HG03342 (cell line): ENCODE data around the gene GNAO1.
"Not testable (repeated sequence)": the region's sequence is repeated elsewhere in the genome, so short reads cannot be mapped to it uniquely, and the experiment has no call there.

ENCODE experiments used
- ATAC-seq: cut with Tn5 transposase; IDR thresholded peaks from one replicate; pipeline ENCODE4 v1.9.1; 2021; ENCODE audit warnings: mild to moderate bottlenecking, moderate library complexity; ENCODE audit not compliant: unreplicated experiment

The GNAO1 gene

DNA sequence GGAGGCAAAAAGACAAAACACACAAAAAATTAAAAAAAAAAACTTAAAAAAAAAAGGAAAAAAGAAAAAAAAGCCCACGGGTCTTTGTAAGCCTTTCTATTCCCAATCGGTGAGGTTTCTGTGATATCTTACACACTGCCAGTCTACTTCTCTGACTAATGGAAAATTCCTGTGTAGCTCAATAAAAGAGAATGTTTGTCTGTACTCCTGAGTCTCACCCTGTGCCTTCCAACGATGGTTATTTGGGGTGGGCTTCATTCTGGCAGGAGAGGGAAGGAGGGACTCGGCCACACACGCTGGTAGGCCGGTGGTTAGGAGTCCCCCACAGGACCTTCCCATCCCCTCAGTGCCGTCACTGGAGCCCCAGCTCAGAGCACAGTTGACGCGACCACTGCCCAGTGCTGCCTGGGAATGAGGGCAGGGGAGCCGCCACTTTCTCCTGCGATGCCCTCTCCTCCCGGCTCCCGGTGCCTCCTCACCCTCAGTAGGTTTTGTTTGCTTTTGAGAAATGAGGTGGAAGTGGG is 166.0 kb downstream of the GNAO1 start:
- no peak for ATAC-seq

DNA sequence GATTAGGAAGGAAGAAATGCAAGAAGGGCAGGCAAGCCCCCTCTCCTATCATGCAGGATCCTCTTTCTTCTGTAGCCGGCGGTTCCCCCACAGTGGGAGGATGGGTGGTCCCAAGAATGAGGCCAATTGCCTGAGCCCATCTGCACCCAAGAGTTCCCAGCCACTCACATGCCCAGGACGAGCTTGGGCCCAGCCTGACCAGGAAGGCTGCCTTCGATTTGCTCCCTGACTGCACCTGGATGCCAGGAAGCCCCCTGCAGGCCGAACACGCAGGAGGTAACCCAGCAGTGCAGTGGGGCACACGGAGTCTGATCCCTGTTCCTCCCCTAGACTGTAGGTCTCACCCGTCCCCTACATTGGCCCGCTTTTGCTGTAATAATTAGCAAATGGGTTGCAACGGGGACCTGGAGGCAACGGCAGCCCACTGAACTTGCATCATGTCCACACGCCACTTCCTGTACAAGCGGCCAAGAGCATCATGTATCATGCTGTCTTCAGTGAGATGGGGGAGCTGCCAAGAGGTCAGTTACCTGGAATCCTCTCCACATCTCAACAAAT is 166.6 kb downstream of the GNAO1 start:
- no peak for ATAC-seq

DNA sequence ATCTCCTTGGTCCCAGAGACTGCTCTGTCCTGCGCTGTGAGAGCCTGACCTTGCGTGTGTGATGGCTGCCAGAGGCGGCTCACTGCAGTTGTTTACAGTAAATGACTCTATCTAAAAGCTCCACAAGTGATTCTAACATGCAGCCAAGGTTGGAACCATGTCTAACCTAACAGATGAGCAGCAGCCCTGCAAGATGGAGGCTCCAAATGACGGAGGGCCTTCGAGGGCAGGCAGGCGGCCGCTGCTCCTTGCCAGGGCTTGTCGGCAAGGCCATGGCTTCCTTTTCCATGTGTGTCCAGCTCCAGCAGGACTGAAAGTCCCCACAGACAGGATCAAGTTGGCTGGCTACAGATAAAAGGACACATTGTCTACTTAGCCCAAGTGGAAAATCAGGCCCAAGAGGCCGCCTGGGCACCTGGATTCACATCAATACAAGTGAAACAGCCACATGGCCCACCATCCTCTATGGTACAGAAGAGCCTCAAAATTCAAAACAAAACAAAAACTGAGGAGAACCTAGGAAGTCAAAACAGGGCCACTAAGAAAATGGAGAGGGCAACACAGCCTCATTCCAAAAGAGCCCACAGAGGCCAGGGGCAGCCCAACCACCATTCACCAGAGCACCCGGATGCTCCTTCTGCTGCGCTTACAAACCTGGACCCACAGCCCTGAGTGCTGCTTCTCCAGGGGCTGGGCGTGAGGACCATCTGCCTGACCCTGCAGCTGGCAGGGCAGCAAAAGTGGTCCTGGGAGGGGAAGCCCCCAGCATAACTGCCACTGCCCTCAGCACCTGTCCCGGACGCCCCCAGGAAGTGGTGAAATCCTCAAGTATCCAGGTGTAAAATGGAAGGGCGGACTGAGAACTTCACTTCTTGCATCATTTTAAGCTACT is 169.1 kb downstream of the GNAO1 start:
- no peak for ATAC-seq

DNA sequence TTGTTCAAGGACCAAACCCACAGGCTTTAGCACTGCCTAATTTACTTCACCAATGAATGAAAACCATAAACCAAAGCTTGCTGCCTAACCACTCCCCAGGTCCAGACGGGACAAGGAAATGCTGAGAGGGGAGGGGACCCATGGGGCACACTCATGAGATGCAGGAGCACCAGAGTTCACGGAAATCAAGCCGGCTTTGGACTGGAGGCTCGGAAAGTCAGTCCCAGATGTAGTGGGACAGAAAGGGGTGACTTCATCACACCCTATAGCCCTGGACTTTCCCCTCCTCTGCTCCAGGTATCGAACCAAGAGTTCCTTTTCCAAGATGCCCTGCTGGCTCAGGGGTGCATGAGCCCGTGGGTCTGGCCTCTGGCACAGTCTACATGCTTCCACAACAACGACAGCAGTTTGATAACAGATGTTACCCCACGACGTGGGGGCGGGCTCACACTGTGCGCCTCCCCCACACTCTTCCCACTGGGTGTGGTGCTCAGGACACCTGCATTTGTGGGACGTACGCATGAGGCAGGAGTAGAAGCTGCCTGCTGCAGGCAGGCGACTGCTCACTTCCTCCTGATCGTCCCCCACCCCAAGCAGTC is 170.9 kb downstream of the GNAO1 start:
- ATAC-seq, result no peak

DNA sequence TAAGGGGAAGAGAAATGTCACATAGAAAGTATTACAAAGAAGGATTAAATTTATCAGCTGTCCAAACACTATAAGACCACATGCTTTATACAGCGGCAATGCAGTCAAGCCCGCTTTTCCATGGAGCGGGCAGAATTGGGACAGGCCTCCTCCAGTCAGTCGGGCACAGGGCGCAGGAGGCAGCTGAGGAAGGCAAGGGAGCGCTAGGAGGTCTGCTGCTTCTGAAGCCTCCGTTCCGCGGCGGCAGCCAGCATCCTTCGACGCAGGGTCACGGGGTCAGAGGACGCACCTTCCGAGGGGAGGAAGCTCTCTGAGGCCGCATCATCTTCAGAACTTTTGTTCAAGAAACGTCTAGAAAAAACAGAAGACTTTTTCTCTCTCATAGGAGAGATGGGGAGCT is 171.4 kb downstream of the GNAO1 start:
- no peak for ATAC-seq

DNA sequence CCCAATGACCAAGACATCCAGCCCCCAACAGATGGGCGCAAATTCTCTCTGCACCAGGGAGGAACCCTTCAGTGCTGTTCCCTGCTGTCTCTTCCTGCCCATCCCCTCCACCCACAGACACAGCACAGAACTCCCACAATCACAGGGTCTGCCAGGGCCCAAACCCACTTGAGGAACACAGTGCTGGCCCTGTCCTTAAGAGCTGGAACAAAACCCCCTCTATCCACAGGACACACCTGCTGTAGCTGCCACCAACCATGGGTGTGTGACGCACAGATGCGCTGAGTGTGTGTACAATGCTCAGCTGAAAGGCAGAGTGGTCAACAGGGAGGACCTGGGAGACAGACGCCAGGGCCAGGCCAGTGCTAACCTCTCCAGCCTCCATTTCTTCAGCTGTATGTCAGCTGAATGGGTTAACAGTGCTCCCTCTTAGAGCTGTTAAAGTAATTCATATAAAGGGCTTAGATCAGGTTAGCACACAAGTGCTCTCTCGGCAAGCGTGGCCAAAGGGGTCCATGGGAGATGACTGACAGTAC is 172.0 kb downstream of the GNAO1 start:
- no peak for ATAC-seq

DNA sequence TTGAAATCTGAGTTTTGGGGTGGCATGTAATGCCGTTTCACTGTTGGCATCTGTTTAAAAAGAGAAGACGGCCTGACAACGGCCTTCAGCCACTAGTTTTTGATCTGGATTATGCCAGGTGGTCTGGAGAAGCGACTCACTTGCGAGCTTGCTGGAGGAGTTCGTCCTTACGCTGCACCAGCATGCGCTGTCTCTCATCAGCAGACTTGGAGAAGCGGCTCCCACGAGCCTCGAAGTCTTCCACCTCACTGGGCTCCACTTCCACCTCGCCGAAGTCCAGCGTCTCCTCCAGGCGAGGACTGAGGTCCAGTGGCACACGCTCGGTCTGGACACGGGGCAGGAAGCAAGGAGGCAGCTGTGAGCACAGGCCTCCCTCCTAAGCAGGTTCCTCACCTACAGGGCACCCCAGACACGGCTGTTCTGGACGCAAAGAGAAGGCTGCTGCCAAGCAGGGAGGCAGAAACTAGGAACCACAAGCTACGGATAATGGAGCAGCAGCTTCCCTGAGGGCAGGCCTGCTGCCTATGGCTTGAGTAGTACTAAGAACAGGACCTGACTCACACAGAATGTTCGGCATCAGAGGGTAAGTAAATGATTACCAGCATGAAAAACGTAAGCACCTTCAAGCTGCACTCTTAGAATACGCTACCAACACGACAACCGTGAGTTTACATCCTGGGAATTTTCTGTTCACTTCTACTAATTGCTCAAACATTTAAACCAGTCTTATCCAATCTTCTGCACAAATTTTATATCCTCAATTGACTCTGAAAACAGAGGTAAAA is 172.7 kb downstream of the GNAO1 start:
- ATAC-seq, result no peak

DNA sequence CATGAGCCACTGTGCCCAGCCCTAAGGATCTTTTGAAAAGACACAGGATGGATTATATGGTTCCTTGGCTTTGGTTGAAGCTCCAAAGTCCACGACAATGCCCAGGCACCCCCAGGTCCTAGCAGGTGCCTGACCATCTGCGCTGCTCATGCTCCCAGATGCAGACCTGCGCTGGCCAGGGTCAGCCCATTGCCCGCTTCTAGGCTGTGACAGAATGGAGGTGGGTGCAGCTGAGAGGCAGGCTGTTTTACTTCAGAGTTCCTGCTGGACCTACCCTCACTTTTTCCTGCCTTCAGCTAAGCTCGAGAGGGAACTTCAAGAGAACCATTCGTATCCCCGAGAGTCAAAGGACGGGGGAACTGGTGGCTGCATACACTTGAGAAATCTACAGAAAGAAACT is 173.6 kb downstream of the GNAO1 start:
- no peak for ATAC-seq

DNA sequence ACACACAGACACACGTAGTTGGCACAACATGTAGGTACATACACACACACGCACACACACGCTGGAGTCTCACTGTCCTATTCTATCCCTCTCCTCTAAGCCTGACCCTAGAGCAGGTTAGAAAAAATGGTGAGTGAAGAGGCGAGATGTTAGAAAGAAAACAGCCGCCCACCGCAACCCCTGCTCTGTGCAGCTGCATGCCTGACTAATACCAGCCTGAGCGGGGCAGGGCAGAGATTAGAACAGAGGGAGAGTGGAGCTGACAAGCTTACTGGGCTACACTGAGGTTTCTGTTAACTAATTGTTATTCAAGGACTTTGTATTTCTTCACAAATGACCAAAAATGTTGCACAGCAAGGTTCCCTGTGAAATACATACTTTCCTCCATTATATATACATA is 174.3 kb downstream of the GNAO1 start:
- no peak for ATAC-seq

DNA sequence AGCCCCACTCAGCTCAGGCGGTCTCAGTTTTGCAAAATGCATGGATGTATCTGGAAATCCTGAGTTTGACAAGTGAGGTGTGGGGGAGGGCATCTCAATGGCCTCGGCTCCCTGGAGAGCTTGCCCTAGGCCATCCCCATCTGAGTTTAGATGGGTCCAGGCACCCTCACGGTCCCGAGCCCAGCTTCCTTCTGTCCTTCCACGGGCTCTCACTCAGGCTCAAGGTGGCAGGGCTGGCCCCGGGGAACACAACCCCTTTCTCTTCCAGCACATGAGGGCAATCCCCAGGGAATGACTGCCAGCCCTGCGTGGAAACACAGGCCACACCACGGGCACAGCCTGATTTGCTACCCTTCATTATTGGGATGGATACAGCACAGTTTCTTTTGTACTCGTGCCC is 175.7 kb downstream of the GNAO1 start:
- no peak for ATAC-seq

DNA sequence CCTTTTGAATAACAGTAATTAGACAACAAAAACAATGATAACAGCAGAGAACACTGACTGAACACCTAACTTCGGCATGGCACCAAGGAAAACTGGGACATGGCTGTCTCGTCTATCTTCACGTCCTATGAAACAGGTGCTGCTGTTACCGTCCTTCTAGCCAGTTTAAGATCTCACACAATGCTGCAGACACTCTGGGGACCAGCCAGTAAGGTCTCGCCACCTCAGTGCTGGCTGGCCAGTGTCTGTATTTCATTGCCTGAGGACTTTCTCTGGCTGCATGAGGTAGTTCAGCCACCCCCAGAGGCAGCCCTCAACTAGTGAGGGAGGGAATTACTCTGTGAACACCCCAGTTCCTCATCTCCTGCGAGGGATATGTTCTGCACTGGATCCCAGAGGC is 176.5 kb downstream of the GNAO1 start:
- ATAC-seq, result no peak

DNA sequence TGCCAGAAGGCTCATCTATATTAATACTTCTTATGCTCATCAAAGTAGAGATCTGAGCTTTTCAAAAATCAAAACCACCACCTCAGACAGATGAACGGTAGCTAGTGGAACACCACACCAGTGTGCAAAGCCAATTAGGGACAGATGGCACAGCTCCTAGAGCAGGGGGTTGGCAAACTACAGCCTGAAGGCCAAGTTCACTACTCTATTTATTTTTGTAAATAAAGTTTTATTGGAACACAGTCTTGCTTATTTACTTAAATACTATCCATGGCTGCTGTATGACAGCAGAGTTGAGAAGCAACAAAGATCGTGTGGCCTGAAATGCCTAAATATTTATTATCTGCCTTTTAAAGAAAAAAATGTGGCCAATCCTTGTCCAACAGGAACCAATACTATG is 177.3 kb downstream of the GNAO1 start:
- no peak for ATAC-seq

DNA sequence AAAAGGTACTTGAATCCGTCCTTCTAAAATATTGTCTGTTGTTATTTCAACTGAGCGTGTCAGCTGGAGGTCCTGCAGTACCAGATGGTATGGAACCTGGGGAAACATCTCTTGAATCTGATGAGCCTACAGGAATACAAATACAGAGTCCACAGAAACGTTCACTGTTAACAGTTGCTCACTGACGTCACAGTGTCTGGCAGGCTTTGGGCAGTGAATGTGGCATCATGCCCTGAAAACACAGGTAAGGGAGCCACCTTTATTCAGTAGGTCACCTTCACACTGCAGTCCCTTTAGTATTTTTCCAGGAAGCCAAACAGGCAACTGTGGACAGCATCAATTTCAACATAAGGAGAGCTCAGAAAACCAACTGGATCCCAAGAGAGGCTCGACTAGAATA is 177.9 kb downstream of the GNAO1 start:
- no peak for ATAC-seq

DNA sequence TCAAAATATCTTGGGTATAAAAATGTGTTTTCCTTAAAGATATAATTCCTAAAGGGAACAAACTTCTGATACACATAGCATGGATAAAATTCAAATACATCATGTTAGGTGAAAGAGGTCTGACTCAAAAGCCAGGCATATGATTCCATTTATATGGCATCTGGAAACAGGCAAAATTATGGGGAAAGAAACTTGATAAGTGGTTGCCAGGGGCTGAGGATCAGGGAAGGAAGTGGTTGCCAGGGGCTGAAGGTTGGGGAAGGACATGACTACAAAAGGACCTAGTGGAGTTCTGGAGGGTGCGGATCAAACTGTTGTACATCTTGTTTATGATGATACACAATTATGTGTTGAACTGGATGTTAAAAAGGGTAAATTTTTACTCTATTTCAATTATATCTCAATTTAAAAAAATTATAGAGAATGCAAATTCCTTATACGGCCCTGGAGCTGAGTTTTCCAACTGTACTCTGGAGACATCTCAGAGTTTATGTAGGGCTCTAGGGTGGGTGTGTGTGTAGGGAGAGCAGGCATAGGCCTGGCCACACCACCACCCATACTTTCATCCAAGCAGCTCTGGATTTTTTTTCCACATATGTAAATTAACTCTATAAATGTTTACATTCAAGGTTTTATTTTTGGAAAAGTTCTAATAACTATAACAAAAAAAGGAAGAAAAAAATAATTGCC is 179.0 kb downstream of the GNAO1 start:
- no peak for ATAC-seq

DNA sequence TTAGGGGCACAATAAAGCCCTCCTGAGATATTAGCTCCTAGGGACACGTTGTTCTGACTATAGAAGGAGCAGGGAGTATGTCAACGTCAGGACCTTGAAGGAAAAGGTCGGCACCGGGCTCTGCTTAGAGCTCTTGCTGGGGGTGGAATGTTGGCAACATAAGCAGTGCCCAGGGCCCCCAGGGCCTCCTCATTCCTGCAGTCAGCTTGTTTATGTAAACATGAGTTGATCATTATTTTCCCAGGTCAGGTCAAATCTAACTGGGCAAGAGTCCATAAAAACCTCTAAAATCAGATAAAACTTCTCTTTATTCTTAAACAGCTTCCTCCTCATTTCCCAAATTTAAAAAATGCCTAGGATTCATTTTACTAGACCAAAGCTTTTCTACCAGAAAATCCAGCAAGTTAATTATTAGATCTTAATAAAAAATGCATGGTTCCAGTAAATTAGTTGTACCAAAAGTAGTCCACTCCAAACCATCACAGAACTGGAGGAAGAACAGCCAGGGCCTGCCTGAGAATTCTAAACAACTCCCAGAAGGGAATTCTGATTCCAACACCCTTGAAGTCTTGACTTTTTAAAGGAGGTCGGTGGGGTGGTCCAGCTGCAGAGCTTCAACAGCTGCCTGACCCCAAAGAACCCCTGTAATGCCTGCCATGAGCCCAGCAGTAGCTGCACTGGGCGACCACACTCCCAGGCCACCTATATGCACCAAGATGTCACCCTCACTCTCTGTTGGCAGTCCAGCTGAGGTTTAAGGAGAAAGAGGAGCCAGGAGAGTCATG is 179.8 kb downstream of the GNAO1 start:
- no peak for ATAC-seq

DNA sequence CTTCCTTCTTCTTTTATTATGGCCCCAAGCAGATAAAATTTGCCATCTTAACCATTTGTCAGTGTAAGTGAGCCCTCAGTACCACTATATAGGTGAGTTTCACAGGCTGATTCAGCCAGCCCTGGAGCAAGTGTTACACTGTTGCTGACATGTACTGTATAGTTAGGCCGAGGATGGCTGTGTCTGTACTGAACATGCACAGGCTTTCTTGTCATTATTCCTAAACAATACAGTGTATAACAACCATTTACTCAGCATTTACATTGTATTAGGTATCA is 180.3 kb downstream of the GNAO1 start:
- no peak for ATAC-seq

DNA sequence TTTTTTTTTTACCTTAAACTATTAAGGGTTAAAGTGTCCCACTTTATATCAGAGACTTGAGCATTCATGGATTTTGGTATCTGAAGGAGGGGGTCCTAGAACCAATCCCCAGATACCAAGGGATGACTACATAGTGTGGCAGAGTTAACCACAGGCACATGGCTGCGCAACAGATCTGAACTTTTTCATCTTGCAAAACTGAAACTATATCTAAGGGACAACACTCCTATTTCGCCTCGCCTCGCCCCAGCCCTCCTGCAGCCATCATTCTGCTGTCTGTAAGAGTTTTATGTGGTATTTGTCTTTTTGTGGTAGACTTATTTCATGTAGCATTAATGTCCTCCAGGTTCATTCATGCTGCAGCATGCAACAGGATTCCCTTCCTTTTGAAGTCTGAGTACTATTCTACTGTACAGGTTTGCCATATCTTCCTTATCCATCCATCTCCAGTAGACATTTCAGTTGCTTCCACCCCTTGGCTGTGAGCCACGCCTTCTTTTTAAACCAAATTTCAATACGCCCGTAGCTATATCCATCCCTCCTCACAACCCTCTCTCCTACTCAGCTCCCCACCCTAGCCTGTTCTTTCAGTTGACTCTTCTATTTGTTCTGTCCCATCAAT is 180.8 kb downstream of the GNAO1 start:
- ATAC-seq, result no peak

DNA sequence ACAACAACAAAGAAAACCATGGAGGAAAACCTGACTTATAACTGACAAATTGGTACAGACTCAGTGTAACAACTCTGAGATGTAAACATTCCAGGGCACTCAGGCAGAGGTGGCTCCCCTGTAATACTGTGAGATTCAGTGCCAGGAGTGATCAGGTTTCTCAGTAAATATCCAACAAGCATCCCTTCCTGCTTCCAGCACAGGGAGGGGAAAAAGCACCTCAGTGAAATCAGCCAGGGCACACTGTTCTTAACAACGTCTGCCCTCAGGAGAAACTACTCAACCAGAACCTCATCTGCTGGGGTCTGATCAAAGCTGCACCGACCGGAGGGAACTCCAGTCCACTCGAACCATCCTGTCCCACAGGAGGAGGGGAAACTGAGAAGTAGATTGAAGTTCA is 181.7 kb downstream of the GNAO1 start:
- ATAC-seq, result no peak

DNA sequence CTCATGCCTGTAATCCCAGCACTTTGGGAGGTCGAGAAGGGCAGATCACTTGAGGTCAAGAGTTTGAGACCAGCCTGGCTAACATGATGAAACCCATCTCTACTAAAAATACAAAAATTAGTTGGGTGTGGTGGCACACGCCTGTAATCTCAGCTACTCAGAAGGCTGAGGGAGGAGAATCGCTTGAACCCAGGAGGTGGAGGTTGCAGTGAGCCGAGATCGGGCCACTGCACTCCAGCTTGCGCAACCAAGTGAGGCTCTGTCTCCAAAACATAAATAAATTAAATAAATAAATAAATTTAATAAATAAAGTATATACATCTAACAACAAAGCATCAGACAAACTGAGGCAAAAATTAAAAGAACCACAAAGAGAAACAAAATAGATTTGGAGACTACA is 184.5 kb downstream of the GNAO1 start:
- ATAC-seq, result not testable (repeated sequence)
